ENCODE results near the gene LRCH4. TPM values are rescaled to one million over a fixed set of nuclear protein-coding genes. Genes with fewer than 3 reads are reported as not detected.
"Not testable (repeated sequence)": the region's sequence is repeated elsewhere in the genome, so short reads cannot be mapped to it uniquely, and the experiment has no call there.

LRCH4 gene
- total RNA-seq, 1 experiment from 2014 or later: 66.4 TPM

GRCh38 chr7:100555701-100556100 is 30.2 kb downstream of the LRCH4 start:
- DNase-seq (ENCODE audit: low read depth, low spot score) (no peak), ATAC-seq (no peak)
- POLR2A ChIA-PET: no interaction called here
- in situ Hi-C loops (cut with HindIII; ENCODE audit: low pct_unique_long_range_greater_than_20kb, low sequenced_read_pairs) (no loop called here), intact Hi-C loops (cut with micrococcal nuclease; ENCODE audit: unreplicated experiment) (no loop called here)
- H3K27ac ChIP-seq (ENCODE audit: low read length): no peak overlapping the region
- TF ChIP-seq SIN3A (IDR thresholded peaks at IDR 0.05; ENCODE audit: borderline replicate concordance, insufficient read depth, low read depth, low read length) (no peak), TCF7L2 (IDR thresholded peaks at IDR 0.05; ENCODE audit: low read depth, low read length) (no peak), POLR2AphosphoS5 (IDR thresholded peaks at IDR 0.05; ENCODE audit: low read depth, low read length) (no peak), CTCF (IDR thresholded peaks at IDR 0.05) (no peak)
- H3K4me3 ChIP-seq (ENCODE audit: low read depth in 2 of 2, low read length in 2 of 2): no peak overlapping the region
- no peaks in the 10 kb centered on the region for H3K36me3 ChIP-seq (ENCODE audit: control insufficient read depth, insufficient read depth, low read length)
- H3K27me3 ChIP-seq (ENCODE audit: control insufficient read depth, insufficient read depth, low read length): no peaks in the 10 kb centered on the region
- no peaks in the 10 kb centered on the region for H3K9me3 ChIP-seq (ENCODE audit: control insufficient read depth, insufficient read depth, low read depth, low read length)
- CTCF ChIA-PET: no interaction called here
- BruUV-seq (replicated peaks): no TSS peak
- no peaks in the 10 kb centered on the region; the same call in 1 of the 2 replicates for H3K4me1 ChIP-seq (ENCODE audit: control insufficient read depth, insufficient read depth, low read length)

GRCh38 chr7:100553032-100553431 is 32.9 kb downstream of the LRCH4 start:
- H3K36me3 ChIP-seq (ENCODE audit: control insufficient read depth, insufficient read depth, low read length): no peaks in the 10 kb centered on the region
- H3K27ac ChIP-seq (ENCODE audit: low read length): no peak overlapping the region
- in situ Hi-C loops (cut with HindIII; ENCODE audit: low pct_unique_long_range_greater_than_20kb, low sequenced_read_pairs) (no loop called here), intact Hi-C loops (cut with micrococcal nuclease; ENCODE audit: unreplicated experiment) (no loop called here)
- ATAC-seq (no peak), DNase-seq (ENCODE audit: low read depth, low spot score) (no peak)
- ChIA-PET CTCF (no interaction called here), POLR2A (interaction anchor here (0.6 kb wide), 1 partner anchor 90 kb away, joined by 5 read pairs; no protein-coding TSS in a partner anchor)
- TF ChIP-seq TCF7L2 (IDR thresholded peaks at IDR 0.05; ENCODE audit: low read depth, low read length) (no peak), SIN3A (IDR thresholded peaks at IDR 0.05; ENCODE audit: borderline replicate concordance, insufficient read depth, low read depth, low read length) (no peak)
- H3K4me1 ChIP-seq (ENCODE audit: control insufficient read depth, insufficient read depth, low read length): peaks cover under 1% of the 10 kb centered on the region; the same call in 1 of the 2 replicates
- no peaks in the 10 kb centered on the region for H3K27me3 ChIP-seq (ENCODE audit: control insufficient read depth, insufficient read depth, low read length)
- no peak overlapping the region for H3K4me3 ChIP-seq (ENCODE audit: low read depth in 2 of 2, low read length in 2 of 2)
- H3K9me3 ChIP-seq (ENCODE audit: control insufficient read depth, insufficient read depth, low read depth, low read length): no peaks in the 10 kb centered on the region
- no TSS peak for BruUV-seq (replicated peaks)

- peaks cover 6% of the 10 kb centered on the region for H3K4me1 ChIP-seq (ENCODE audit: control insufficient read depth, insufficient read depth, low read length)
- TF ChIP-seq REST (IDR thresholded peaks at IDR 0.05; ENCODE audit: insufficient read depth in 1 of 2, low read depth in 2 of 2, low read length in 1 of 2): no peak
- no peak for TF ChIP-seq POLR2AphosphoS5 (IDR thresholded peaks at IDR 0.05; ENCODE audit: low read depth, low read length)
- no peak for TF ChIP-seq TCF7L2 (IDR thresholded peaks at IDR 0.05; ENCODE audit: low read depth, low read length)
- no peak for TF ChIP-seq SIN3A (IDR thresholded peaks at IDR 0.05; ENCODE audit: borderline replicate concordance, insufficient read depth, low read depth, low read length)
- TF ChIP-seq CTCF (IDR thresholded peaks at IDR 0.05): no peak
- H3K27me3 ChIP-seq (ENCODE audit: control insufficient read depth, insufficient read depth, low read length): no peaks in the 10 kb centered on the region
- intact Hi-C loops (cut with micrococcal nuclease; ENCODE audit: unreplicated experiment): no loop called here
- ChIA-PET POLR2A (interaction anchor here (0.6 kb wide), 1 partner anchor 90 kb away, joined by 5 read pairs; no protein-coding TSS in a partner anchor), CTCF (no interaction called here)
- DNase-seq (ENCODE audit: low read depth, low spot score): no peak
- H3K4me3 ChIP-seq (ENCODE audit: low read depth in 2 of 2, low read length in 2 of 2): no peak overlapping the region
- in situ Hi-C loops (cut with HindIII; ENCODE audit: low pct_unique_long_range_greater_than_20kb, low sequenced_read_pairs): no loop called here
- H3K36me3 ChIP-seq (ENCODE audit: control insufficient read depth, insufficient read depth, low read length): no peaks in the 10 kb centered on the region
- H3K9me3 ChIP-seq (ENCODE audit: control insufficient read depth, insufficient read depth, low read depth, low read length): no peaks in the 10 kb centered on the region
- BruUV-seq (replicated peaks): no TSS peak
- H3K27ac ChIP-seq (ENCODE audit: low read length): no peak overlapping the region
- ATAC-seq: no peak
Observed at GRCh38 chr7:100552532-100552931, 33.4 kb downstream of the LRCH4 start.

- Histone ChIP-seq H3K27ac (ENCODE audit: low read length) (peak overlapping the region; percentile 42; the same call in 1 of the 2 replicates), H3K4me1 (ENCODE audit: control insufficient read depth, insufficient read depth, low read length) (peaks cover 45% of the 10 kb centered on the region)
- H3K27me3 ChIP-seq (ENCODE audit: control insufficient read depth, insufficient read depth, low read length); BruUV-seq (replicated peaks); H3K4me3 ChIP-seq (ENCODE audit: low read depth in 2 of 2, low read length in 2 of 2); H3K9me3 ChIP-seq (ENCODE audit: control insufficient read depth, insufficient read depth, low read depth, low read length); in situ Hi-C loops (cut with HindIII; ENCODE audit: low pct_unique_long_range_greater_than_20kb, low sequenced_read_pairs); ATAC-seq; DNase-seq (ENCODE audit: low read depth, low spot score); POLR2A ChIA-PET; H3K36me3 ChIP-seq (ENCODE audit: control insufficient read depth, insufficient read depth, low read length); intact Hi-C loops (cut with micrococcal nuclease; ENCODE audit: unreplicated experiment): not testable (repeated sequence)
- CTCF ChIA-PET: interaction anchor here (0.7 kb wide), 1 partner anchor 338 kb away, joined by 4 read pairs; no protein-coding TSS in a partner anchor
Observed at GRCh38 chr7:100548446-100548845, 37.5 kb downstream of the LRCH4 start.
